Smooth muscle cell (in vitro differentiated cells): ENCODE results near the gene SLC23A3. TPM values are rescaled to one million over a fixed set of nuclear protein-coding genes. Genes with fewer than 3 reads are reported as not detected.

ENCODE experiments used
- DNase-seq: peaks from one replicate; lab custom pipeline; 2025; ENCODE audit not compliant: unreplicated experiment; lab: John Stamatoyannopoulos, UW
- H2AFZ ChIP-seq: fragments of 200-600 bp; sonication (generic); 2 replicates; pipeline ENCODE4 v1.6.0; 2016; ENCODE audit warnings: antibody characterized with exemption, low read depth, mild to moderate bottlenecking
- H3F3A ChIP-seq: fragments of 200-600 bp; sonication (generic); 2 replicates; pipeline ENCODE4 v1.6.0; 2017; ENCODE audit warnings: antibody characterized with exemption, low read depth
- H3K27ac ChIP-seq: fragments of 200-600 bp; sonication (generic); 2 replicates; pipeline ENCODE4 v1.5.1; 2016; ENCODE audit warnings: low read depth, mild to moderate bottlenecking
- H3K27me3 ChIP-seq: fragments of 200-600 bp; sonication (generic); 2 replicates; pipeline ENCODE4 v1.6.1; 2016; ENCODE audit warnings: low read depth, mild to moderate bottlenecking
- H3K36me3 ChIP-seq: fragments of 200-600 bp; sonication (generic); 2 replicates; pipeline ENCODE4 v1.5.1; 2016; ENCODE audit warnings: low read depth
- H3K4me1 ChIP-seq: fragments of 200-600 bp; sonication (generic); 2 replicates; pipeline ENCODE4 v1.5.1; 2016; ENCODE audit warnings: low read depth
- H3K4me2 ChIP-seq: fragments of 200-600 bp; sonication (generic); 2 replicates; pipeline ENCODE4 v1.6.0; 2016; ENCODE audit warnings: mild to moderate bottlenecking
- H3K4me3 ChIP-seq: fragments of 200-600 bp; sonication (generic); 2 replicates; pipeline ENCODE4 v1.5.1; 2016; ENCODE audit warnings: mild to moderate bottlenecking
- H3K79me2 ChIP-seq: fragments of 200-600 bp; sonication (generic); 2 replicates; pipeline ENCODE4 v1.6.0; 2016; ENCODE audit warnings: low read depth, mild to moderate bottlenecking
- H3K9ac ChIP-seq: fragments of 200-600 bp; sonication (generic); 2 replicates; pipeline ENCODE4 v1.6.0; 2016; ENCODE audit warnings: low read depth
- H3K9me3 ChIP-seq: fragments of 200-600 bp; sonication (generic); replicated peaks from 2 replicates; pipeline ENCODE4 v1.5.1; 2016; ENCODE audit warnings: low read depth
- H4K20me1 ChIP-seq: fragments of 200-600 bp; sonication (generic); 2 replicates; pipeline ENCODE4 v1.6.0; 2016; ENCODE audit warnings: low read depth
- CTCF ChIP-seq: fragments of 200-600 bp; sonication (generic); IDR thresholded peaks from 2 replicates; pipeline ENCODE4 v1.5.1; 2017; ENCODE audit warnings: borderline replicate concordance, mild to moderate bottlenecking, antibody characterized with exemption; ENCODE audit not compliant: insufficient read depth, poor library complexity, severe bottlenecking
- WGBS: methylation state at CpG from one replicate; pipeline ENCODE4 v1.1.7; 2016; ENCODE audit warnings: low lambda C conversion rate; 5-methylcytosine and 5-hydroxymethylcytosine counted together
- polyA plus RNA-seq: library from polyadenylated mRNA; unstranded; fragments of >200 nt; fragmentation: Nextera tagmentation; extraction: Ambion mirVana; gene quantifications from 2 replicates; pipeline ENCODE4 v1.2.1, GENCODE V29; 2016
- total RNA-seq: library from RNA; depleted of rRNA; stranded (reverse); fragments of >200 nt; gene quantifications from 2 replicates; pipeline ENCODE4 v1.2.3, GENCODE V29; 2014

Gene SLC23A3
- total and polyA plus RNA-seq, 2 experiments from 2014 or later, result not detected

- Histone ChIP-seq H3K79me2 (peaks cover 14% of the 10 kb centered on the region), H3F3A (no peaks in the 10 kb centered on the region)
These were observed 7.2 kb upstream of the SLC23A3 start, which contains the start of gene CNPPD1 for GRCh38 chr2:219176818-219177551. TSS of gene CNPPD1 (minus strand) at chr2:219176925. CDS start at chr2:219176828, 97 bp downstream.

GRCh38 chr2:219175928-219176817 is 6.3 kb upstream of the SLC23A3 start:
- DNase-seq, result no peak
- no peaks in the 10 kb centered on the region for H3K27me3 ChIP-seq
- H3K4me1 ChIP-seq, result peaks cover 4% of the 10 kb centered on the region
- peaks cover 14% of the 10 kb centered on the region for H3K79me2 ChIP-seq
- H3K9me3 ChIP-seq, result no peaks in the 10 kb centered on the region
- H3F3A ChIP-seq, result peaks cover 3% of the 10 kb centered on the region
- peak overlapping the region; percentile 74 for H3K4me3 ChIP-seq
- H4K20me1 ChIP-seq, result peaks cover 7% of the 10 kb centered on the region
- WGBS, result 7% methylated on average over 33 of the region's 45 CpGs
- no peaks in the 10 kb centered on the region for H3K36me3 ChIP-seq
- peak overlapping the region; percentile 89 for H2AFZ ChIP-seq
- peak overlapping the region; percentile 99 for H3K4me2 ChIP-seq
- H3K27ac ChIP-seq, result peak overlapping the region; percentile 79
- peak overlapping the region; percentile 78 for H3K9ac ChIP-seq
- no peak for TF ChIP-seq CTCF

More at GRCh38 chr2:219176818-219177551, 7.2 kb upstream of the SLC23A3 start, which contains the start of gene CNPPD1:
- Histone ChIP-seq H4K20me1 (peaks cover 7% of the 10 kb centered on the region), H3K9me3 (no peaks in the 10 kb centered on the region), H3K36me3 (no peaks in the 10 kb centered on the region), H3K4me2 (peak within 1 kb of the TSS; percentile 99), H3K4me3 (peak within 1 kb of the TSS; percentile 74), H2AFZ (peak within 1 kb of the TSS; percentile 89), H3K9ac (peak within 1 kb of the TSS; percentile 78), H3K27ac (peak within 1 kb of the TSS; percentile 79), H3K27me3 (no peaks in the 10 kb centered on the region), H3K4me1 (peaks cover 4% of the 10 kb centered on the region)
- peak; percentile 46 for DNase-seq
- TF ChIP-seq CTCF, result no peak
- under 1% methylated on average over 60 of the region's 69 CpGs for WGBS

- Histone ChIP-seq H3K4me1 (peaks cover 4% of the 10 kb centered on the region), H3K4me2 (peak overlapping the region; percentile 99), H3K36me3 (no peaks in the 10 kb centered on the region), H3K9me3 (no peaks in the 10 kb centered on the region), H2AFZ (no peak overlapping the region), H4K20me1 (peaks cover 7% of the 10 kb centered on the region), H3K27me3 (no peaks in the 10 kb centered on the region), H3K27ac (no peak overlapping the region), H3K4me3 (peak overlapping the region; percentile 74), H3K79me2 (peaks cover 14% of the 10 kb centered on the region), H3F3A (peaks cover 3% of the 10 kb centered on the region), H3K9ac (no peak overlapping the region)
- no peak for DNase-seq
- TF ChIP-seq CTCF, result no peak
- WGBS, result 86% methylated on average over 7 of the region's 7 CpGs
These were observed 5.7 kb upstream of the SLC23A3 start for GRCh38 chr2:219175486-219175885.
